Activated CD8-positive, alpha-beta memory T cell treated with anti-CD3 and anti-CD28 coated beads, Interleukin-2, amount 50 U/mL, for 1 hour (primary cell): ENCODE measurements around the gene GJC2.
A peak's percentile ranks its signal among the peaks of the same experiment; 100 is the strongest.
"Not testable (repeated sequence)": the region's sequence is repeated elsewhere in the genome, so short reads cannot be mapped to it uniquely, and the experiment has no call there.

Source experiments
- DNase-seq: peaks from one replicate; pipeline ENCODE4 v3.0.0-alpha.2; 2020; ENCODE audit errors: extremely low read depth

The GJC2 gene

GRCh38 chr1:228172591-228173527, 23.1 kb downstream of the GJC2 start:
- DNase-seq: no peak

GRCh38 chr1:228173528-228174481, 24.1 kb downstream of the GJC2 start:
- not testable (repeated sequence) for DNase-seq

- no peak for DNase-seq
Measured at GRCh38 chr1:228174482-228175315, 25.0 kb downstream of the GJC2 start.

- no peak for DNase-seq
Measured at GRCh38 chr1:228175316-228176023, 25.7 kb downstream of the GJC2 start.

- DNase-seq: no peak
Measured at GRCh38 chr1:228176024-228176395, 26.3 kb downstream of the GJC2 start.

GRCh38 chr1:228176461-228177182, 26.9 kb downstream of the GJC2 start:
- no peak for DNase-seq

GRCh38 chr1:228177183-228177475, 27.4 kb downstream of the GJC2 start:
- DNase-seq: no peak

GRCh38 chr1:228177721-228178710, 28.3 kb downstream of the GJC2 start:
- no peak for DNase-seq

GRCh38 chr1:228178737-228179684, 29.3 kb downstream of the GJC2 start:
- DNase-seq: no peak

GRCh38 chr1:228180271-228180958, 30.7 kb downstream of the GJC2 start:
- no peak for DNase-seq

- no peak for DNase-seq
Measured at GRCh38 chr1:228180959-228181644, 31.4 kb downstream of the GJC2 start.

GRCh38 chr1:228181645-228182034, 31.9 kb downstream of the GJC2 start:
- DNase-seq: no peak

GRCh38 chr1:228182296-228183030, 32.7 kb downstream of the GJC2 start:
- DNase-seq: no peak

GRCh38 chr1:228184152-228184551, 34.4 kb downstream of the GJC2 start:
- no peak for DNase-seq

- peak; percentile 19 for DNase-seq
Measured at GRCh38 chr1:228185641-228185965, 35.9 kb downstream of the GJC2 start.

GRCh38 chr1:228188249-228188648, 38.5 kb downstream of the GJC2 start:
- DNase-seq: not testable (repeated sequence)
